Measurements from ENCODE around the gene GRIK1.
A peak's percentile ranks its signal among the peaks of the same experiment; 100 is the strongest.

Gene GRIK1

DNA sequence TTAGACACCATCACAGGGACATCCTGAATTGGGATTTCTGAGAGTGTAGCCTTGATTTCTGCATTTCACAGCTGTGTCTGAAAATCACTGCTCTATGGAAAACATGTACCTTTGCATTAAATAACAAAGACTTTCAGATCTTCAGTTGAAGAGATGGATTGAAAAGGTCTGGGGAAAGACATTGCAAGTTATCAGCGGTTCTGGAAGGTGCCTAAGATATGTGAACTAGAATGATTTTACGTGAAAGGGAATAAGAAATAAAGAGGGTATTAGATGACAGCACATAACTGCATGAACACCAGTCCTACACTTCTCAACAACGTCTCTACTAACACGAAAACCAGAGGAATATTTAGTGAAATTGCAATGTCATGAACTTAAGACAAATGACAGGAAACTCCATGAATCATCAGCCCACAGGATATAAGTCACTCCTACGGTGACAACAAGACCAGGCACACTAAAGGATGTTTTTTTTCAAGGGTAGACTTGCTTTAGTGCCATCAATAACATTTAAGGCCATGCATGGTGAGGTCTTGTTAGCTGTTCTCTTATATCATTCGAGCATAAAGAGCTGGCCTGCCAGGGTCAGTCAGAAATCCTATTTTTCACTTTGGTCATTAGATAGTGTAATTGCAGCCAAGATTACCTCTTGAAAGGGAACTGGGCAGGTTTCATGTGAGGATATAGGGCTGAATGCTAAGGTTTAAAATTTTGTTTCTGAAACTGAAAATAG, 283.1 kb downstream of the GRIK1 start:
- H3K36me3 ChIP-seq, result no peaks in the 10 kb centered on the region
- H3K27ac ChIP-seq, result peak overlapping the region; percentile 24
- no peaks in the 10 kb centered on the region for H3K4me1 ChIP-seq (ENCODE audit: control insufficient read depth in 1 of 2, insufficient read depth in 1 of 2, low read depth in 1 of 2, low read length in 1 of 2)
- no peaks in the 10 kb centered on the region for H3K27me3 ChIP-seq
- TF ChIP-seq, protein P1, sequence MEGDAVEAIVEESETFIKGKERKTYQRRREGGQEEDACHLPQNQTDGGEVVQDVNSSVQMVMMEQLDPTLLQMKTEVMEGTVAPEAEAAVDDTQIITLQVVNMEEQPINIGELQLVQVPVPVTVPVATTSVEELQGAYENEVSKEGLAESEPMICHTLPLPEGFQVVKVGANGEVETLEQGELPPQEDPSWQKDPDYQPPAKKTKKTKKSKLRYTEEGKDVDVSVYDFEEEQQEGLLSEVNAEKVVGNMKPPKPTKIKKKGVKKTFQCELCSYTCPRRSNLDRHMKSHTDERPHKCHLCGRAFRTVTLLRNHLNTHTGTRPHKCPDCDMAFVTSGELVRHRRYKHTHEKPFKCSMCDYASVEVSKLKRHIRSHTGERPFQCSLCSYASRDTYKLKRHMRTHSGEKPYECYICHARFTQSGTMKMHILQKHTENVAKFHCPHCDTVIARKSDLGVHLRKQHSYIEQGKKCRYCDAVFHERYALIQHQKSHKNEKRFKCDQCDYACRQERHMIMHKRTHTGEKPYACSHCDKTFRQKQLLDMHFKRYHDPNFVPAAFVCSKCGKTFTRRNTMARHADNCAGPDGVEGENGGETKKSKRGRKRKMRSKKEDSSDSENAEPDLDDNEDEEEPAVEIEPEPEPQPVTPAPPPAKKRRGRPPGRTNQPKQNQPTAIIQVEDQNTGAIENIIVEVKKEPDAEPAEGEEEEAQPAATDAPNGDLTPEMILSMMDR (IDR thresholded peaks at IDR 0.05), result no peak
- H3K4me3 ChIP-seq (ENCODE audit: low read depth in 1 of 2, low read length in 1 of 2), result no peak overlapping the region
- H3K9me3 ChIP-seq, result no peaks in the 10 kb centered on the region

DNA sequence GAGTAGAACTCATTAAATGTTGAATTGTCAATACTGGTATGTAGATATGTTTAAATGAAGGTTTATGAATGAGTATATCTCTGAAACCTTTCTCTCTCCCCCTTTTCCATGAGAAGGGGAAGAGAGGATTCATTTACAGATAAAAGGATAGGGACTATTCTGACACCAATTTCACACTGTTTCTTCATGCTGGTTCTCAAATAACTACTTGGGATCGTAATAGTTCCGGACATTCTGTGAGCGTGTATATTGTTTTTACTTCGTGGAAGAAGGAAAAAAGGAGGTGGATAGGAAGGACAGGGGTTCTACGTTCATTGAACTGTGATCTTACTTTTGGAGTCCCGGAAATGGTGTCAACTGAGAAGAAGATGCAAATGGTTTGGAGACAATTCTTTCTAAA, 284.2 kb downstream of the GRIK1 start:
- H3K4me3 ChIP-seq (ENCODE audit: low read depth in 1 of 2, low read length in 1 of 2), result no peak overlapping the region
- H3K27me3 ChIP-seq, result no peaks in the 10 kb centered on the region
- no peaks in the 10 kb centered on the region for H3K9me3 ChIP-seq
- TF ChIP-seq, protein P1 (IDR thresholded peaks at IDR 0.05), result no peak
- no peaks in the 10 kb centered on the region for H3K36me3 ChIP-seq
- no peaks in the 10 kb centered on the region for H3K4me1 ChIP-seq (ENCODE audit: control insufficient read depth in 1 of 2, insufficient read depth in 1 of 2, low read depth in 1 of 2, low read length in 1 of 2)
- H3K27ac ChIP-seq, result no peak overlapping the region

DNA sequence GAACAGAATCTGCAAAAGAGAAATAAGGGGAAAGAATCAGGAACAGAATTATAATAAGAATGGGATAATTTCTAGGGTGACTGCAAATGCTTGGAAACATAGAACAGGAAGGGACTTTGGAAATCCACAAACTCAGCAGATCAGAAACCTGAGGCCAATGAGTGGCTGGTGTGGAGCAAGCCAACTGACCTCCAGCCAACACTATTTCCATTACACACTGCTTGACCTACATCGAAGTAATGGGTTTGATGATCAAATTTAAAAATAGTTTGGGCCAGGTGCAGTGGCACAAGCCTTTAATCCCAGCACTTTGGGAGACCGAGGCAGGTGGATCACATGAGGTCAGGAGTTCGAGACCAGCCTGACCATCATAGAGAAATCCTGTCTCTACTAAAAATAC, 284.9 kb downstream of the GRIK1 start:
- Histone ChIP-seq H3K36me3 (no peaks in the 10 kb centered on the region), H3K4me3 (ENCODE audit: low read depth in 1 of 2, low read length in 1 of 2) (no peak overlapping the region), H3K27ac (no peak overlapping the region), H3K9me3 (no peaks in the 10 kb centered on the region), H3K4me1 (ENCODE audit: control insufficient read depth in 1 of 2, insufficient read depth in 1 of 2, low read depth in 1 of 2, low read length in 1 of 2) (no peaks in the 10 kb centered on the region), H3K27me3 (no peaks in the 10 kb centered on the region)
- TF ChIP-seq, protein P1 (IDR thresholded peaks at IDR 0.05), result no peak

DNA sequence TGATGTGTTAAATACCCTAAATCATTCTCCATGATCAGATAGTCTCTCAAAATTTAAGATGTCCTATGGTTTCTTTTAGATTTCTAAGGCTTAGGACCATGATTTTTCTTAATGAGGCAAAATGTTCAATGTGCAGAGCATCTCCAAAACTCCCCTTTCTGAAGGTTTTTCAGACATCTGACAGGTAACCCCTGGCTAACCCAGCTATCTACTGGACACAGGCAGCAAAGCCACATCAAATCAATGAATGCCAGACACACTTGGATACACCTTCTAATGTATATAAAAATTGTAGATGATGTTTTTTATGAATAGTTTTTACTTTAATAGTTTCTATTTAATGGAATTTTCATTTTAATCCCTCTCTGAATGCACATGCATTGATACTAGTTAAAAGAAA, 285.6 kb downstream of the GRIK1 start:
- no peak overlapping the region for H3K4me3 ChIP-seq (ENCODE audit: low read depth in 1 of 2, low read length in 1 of 2)
- H3K27ac ChIP-seq, result no peak overlapping the region
- H3K4me1 ChIP-seq (ENCODE audit: control insufficient read depth in 1 of 2, insufficient read depth in 1 of 2, low read depth in 1 of 2, low read length in 1 of 2), result no peaks in the 10 kb centered on the region
- no peaks in the 10 kb centered on the region for H3K27me3 ChIP-seq
- no peaks in the 10 kb centered on the region for H3K9me3 ChIP-seq
- TF ChIP-seq, protein P1 (IDR thresholded peaks at IDR 0.05), result no peak
- H3K36me3 ChIP-seq, result no peaks in the 10 kb centered on the region

DNA sequence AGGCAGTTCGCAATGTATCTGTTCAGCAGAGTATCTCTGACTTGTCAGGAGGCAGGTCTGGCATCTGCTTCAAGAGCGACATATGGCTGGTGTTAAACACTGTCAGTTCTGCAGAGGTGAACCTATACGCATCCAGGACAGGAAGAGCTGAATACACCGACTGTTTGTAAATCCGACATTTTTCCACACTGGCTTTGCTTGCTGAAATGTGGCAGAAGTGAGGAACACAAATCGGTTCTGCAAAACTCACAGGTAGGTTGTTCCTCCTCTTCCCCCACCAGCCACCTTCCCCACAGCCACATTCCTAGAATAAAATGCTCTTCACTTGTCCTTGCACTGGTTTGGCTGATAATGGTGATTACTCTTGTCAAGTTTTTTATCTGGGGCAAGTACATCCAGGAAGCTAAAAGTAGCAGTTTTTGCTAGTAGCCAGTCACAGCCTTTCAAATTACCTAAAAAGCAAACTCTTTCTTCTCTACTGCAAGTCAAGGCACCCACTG, 289.2 kb downstream of the GRIK1 start:
- TF ChIP-seq, protein P1 (IDR thresholded peaks at IDR 0.05), result no peak
- Histone ChIP-seq H3K27me3 (no peaks in the 10 kb centered on the region), H3K36me3 (no peaks in the 10 kb centered on the region), H3K4me1 (ENCODE audit: control insufficient read depth in 1 of 2, insufficient read depth in 1 of 2, low read depth in 1 of 2, low read length in 1 of 2) (no peaks in the 10 kb centered on the region), H3K9me3 (no peaks in the 10 kb centered on the region), H3K4me3 (ENCODE audit: low read depth in 1 of 2, low read length in 1 of 2) (no peak overlapping the region), H3K27ac (no peak overlapping the region)

All from neutrophil (primary cell).